ENCODE results near the gene CCNF.

Gene CCNF

DNA sequence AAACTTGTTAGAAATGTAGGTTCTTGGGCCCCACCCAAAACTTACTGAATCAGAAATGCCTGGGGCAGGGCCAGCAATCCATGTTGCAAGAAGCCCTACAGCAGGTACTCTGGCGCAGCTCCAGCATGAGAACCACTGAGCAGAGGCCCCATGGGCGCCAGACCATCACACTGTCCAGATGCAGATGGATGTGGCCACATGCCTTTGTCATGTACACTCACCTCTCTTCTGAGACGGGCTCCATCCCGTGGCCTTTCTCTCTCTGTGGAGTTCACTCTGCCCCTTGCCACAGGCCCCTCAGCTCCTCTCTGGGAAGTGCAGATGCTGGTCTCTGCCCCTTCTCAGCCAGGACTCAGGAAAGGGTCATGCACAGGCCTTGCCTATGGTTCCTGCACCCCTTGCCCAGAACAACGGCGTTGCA, 2.3 kb upstream of the CCNF start:
- DNase-seq (ENCODE audit: low read depth in 1 of 2, low spot score in 1 of 2), result no peak
- no peaks in the 10 kb centered on the region for H3K27me3 ChIP-seq (ENCODE audit: insufficient read depth, poor library complexity, severe bottlenecking)
- TF ChIP-seq, protein P1, sequence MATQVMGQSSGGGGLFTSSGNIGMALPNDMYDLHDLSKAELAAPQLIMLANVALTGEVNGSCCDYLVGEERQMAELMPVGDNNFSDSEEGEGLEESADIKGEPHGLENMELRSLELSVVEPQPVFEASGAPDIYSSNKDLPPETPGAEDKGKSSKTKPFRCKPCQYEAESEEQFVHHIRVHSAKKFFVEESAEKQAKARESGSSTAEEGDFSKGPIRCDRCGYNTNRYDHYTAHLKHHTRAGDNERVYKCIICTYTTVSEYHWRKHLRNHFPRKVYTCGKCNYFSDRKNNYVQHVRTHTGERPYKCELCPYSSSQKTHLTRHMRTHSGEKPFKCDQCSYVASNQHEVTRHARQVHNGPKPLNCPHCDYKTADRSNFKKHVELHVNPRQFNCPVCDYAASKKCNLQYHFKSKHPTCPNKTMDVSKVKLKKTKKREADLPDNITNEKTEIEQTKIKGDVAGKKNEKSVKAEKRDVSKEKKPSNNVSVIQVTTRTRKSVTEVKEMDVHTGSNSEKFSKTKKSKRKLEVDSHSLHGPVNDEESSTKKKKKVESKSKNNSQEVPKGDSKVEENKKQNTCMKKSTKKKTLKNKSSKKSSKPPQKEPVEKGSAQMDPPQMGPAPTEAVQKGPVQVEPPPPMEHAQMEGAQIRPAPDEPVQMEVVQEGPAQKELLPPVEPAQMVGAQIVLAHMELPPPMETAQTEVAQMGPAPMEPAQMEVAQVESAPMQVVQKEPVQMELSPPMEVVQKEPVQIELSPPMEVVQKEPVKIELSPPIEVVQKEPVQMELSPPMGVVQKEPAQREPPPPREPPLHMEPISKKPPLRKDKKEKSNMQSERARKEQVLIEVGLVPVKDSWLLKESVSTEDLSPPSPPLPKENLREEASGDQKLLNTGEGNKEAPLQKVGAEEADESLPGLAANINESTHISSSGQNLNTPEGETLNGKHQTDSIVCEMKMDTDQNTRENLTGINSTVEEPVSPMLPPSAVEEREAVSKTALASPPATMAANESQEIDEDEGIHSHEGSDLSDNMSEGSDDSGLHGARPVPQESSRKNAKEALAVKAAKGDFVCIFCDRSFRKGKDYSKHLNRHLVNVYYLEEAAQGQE (IDR thresholded peaks at IDR 0.05; ENCODE audit: insufficient replicate concordance, low read depth), result no peak
- no peak for TF ChIP-seq SPI1 (IDR thresholded peaks at IDR 0.05; ENCODE audit: borderline replicate concordance, low read depth)
- TF ChIP-seq, protein P2, sequence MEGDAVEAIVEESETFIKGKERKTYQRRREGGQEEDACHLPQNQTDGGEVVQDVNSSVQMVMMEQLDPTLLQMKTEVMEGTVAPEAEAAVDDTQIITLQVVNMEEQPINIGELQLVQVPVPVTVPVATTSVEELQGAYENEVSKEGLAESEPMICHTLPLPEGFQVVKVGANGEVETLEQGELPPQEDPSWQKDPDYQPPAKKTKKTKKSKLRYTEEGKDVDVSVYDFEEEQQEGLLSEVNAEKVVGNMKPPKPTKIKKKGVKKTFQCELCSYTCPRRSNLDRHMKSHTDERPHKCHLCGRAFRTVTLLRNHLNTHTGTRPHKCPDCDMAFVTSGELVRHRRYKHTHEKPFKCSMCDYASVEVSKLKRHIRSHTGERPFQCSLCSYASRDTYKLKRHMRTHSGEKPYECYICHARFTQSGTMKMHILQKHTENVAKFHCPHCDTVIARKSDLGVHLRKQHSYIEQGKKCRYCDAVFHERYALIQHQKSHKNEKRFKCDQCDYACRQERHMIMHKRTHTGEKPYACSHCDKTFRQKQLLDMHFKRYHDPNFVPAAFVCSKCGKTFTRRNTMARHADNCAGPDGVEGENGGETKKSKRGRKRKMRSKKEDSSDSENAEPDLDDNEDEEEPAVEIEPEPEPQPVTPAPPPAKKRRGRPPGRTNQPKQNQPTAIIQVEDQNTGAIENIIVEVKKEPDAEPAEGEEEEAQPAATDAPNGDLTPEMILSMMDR (IDR thresholded peaks at IDR 0.05; ENCODE audit: insufficient read depth, low read length), result no peak
- no peak for TF ChIP-seq POLR2AphosphoS5 (IDR thresholded peaks at IDR 0.05; ENCODE audit: low read depth)
- TF ChIP-seq GABPA (IDR thresholded peaks at IDR 0.05; ENCODE audit: low read depth), result no peak
- no peak overlapping the region for H3K4me3 ChIP-seq (replicated peaks; ENCODE audit: insufficient read depth, low read length)
- no peak overlapping the region for H3K27ac ChIP-seq (replicated peaks)

DNA sequence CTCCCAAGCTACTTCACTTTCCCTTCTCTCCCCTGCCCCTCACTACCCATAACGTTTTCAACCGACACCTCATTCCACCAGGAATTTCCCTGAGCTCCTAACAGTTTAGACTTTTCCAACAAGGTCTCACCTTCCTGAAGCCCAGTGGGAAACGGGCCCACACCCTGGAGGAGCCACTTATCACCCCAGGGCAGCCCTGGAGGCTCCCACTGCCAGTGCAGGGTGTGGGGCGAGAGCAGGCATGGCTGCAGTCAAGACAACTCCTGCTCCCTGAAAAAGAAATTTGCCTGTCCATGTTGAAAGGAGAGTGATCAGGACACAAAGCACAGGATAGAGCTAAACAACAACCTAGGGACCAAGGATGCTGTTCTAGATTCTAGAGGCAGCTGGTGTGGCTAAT, 1.7 kb upstream of the CCNF start:
- TF ChIP-seq GABPA (IDR thresholded peaks at IDR 0.05; ENCODE audit: low read depth) (no peak), SPI1 (IDR thresholded peaks at IDR 0.05; ENCODE audit: borderline replicate concordance, low read depth) (no peak), POLR2AphosphoS5 (IDR thresholded peaks at IDR 0.05; ENCODE audit: low read depth) (no peak)
- TF ChIP-seq, protein P1 (IDR thresholded peaks at IDR 0.05; ENCODE audit: insufficient replicate concordance, low read depth), result no peak

DNA sequence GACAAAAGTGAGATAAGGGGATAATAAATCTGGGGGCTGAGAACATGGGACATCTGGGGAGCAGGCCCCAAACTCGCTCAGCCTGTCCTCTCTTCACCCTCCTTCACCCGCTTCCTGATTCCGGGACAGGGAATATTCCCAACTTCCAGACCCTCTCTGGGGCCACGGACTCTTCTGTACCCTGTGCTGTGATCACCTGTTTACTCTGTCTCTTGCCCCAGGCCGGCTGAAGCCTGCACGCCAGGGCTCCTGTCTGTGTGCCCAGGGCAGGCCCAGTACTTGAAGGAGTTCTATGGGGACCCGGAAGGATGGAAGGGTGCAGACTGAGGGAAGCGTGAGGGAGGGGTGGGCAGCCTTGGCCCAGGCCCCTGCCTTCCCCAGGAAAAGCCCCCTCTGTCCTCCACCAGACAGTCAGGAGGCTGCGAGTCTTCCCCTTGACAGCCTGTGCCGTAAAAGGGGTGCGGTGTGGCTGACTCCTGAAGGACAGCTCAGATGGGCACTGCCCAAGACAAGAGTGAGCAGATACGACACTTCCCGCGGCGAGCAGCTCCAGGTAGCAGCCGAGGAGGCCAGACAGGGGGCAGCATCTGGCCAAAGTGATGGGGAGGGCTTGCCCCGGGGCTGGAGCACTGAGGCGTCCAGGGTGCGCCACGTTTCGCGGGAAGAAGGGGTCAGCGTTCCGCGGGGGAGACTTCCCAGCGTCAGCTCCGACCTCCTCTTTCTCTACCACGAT, 1.0 kb upstream of the CCNF start:
- Histone ChIP-seq H3K27ac (replicated peaks) (peak overlapping the region; percentile 59; the same call in 1 of the 2 replicates), H3K4me3 (replicated peaks; ENCODE audit: insufficient read depth, low read length) (peak overlapping the region; percentile 62), H3K27me3 (ENCODE audit: insufficient read depth, poor library complexity, severe bottlenecking) (no peaks in the 10 kb centered on the region)
- TF ChIP-seq SPI1 (IDR thresholded peaks at IDR 0.05; ENCODE audit: borderline replicate concordance, low read depth) (no peak), POLR2AphosphoS5 (IDR thresholded peaks at IDR 0.05; ENCODE audit: low read depth) (no peak), GABPA (IDR thresholded peaks at IDR 0.05; ENCODE audit: low read depth) (no peak)
- TF ChIP-seq, protein P2 (IDR thresholded peaks at IDR 0.05; ENCODE audit: insufficient read depth, low read length), result no peak
- TF ChIP-seq, protein P1 (IDR thresholded peaks at IDR 0.05; ENCODE audit: insufficient replicate concordance, low read depth), result no peak
- DNase-seq (ENCODE audit: low read depth in 1 of 2, low spot score in 1 of 2), result no peak

More for the DNA sequence above, 1.7 kb upstream of the CCNF start:
- H3K27ac ChIP-seq (replicated peaks), result no peak overlapping the region
- H3K27me3 ChIP-seq (ENCODE audit: insufficient read depth, poor library complexity, severe bottlenecking), result no peaks in the 10 kb centered on the region
- DNase-seq (ENCODE audit: low read depth in 1 of 2, low spot score in 1 of 2), result no peak
- H3K4me3 ChIP-seq (replicated peaks; ENCODE audit: insufficient read depth, low read length), result no peak overlapping the region
